K562 (cell line): ENCODE results near the gene SEC61G. TPM values are rescaled to one million over a fixed set of nuclear protein-coding genes. Genes with fewer than 3 reads are reported as not detected.
A peak's percentile ranks its signal among the peaks of the same experiment; 100 is the strongest.

Experiments
- BMI1 ChIP-seq: fragments of 150-350 bp; IDR thresholded peaks from 2 replicates; pipeline ENCODE4 v1.6.1; 2014; ENCODE audit warnings: low read length
- CREB3L1 ChIP-seq: fragments of 450-650 bp; IDR thresholded peaks from 2 replicates; pipeline ENCODE4 v1.6.1; 2014; ENCODE audit warnings: low read depth, mild to moderate bottlenecking, moderate library complexity, borderline replicate concordance
- DPF2 ChIP-seq: fragments of 450-650 bp; IDR thresholded peaks from 2 replicates; pipeline ENCODE4 v1.6.1; 2016
- HDAC1 ChIP-seq, 2 experiments: fragments of 450-650 bp; IDR thresholded peaks; 2 replicates each; pipeline ENCODE4 v1.6.1; 2016 to 2017; ENCODE audit warnings: inconsistent platforms in 1 of 2, mild to moderate bottlenecking in 1 of 2, moderate library complexity in 1 of 2
- PKNOX1 ChIP-seq: fragments of 450-650 bp; IDR thresholded peaks from 2 replicates; pipeline ENCODE4 v1.6.1; 2016
- SFPQ ChIP-seq: fragments of 200-400 bp; formaldehyde crosslinking; IDR thresholded peaks from 2 replicates; pipeline ENCODE4 v1.6.1; 2017; ENCODE audit warnings: mild to moderate bottlenecking, low read depth, low read length, moderate library complexity
- SRSF9 ChIP-seq: fragments of 200-400 bp; formaldehyde crosslinking; IDR thresholded peaks from 2 replicates; pipeline ENCODE4 v1.6.1; 2017; ENCODE audit warnings: low read depth, low read length, borderline replicate concordance
- ZKSCAN3 ChIP-seq: fragments of 250-450 bp; sonication (Bioruptor Pico); IDR thresholded peaks from 2 replicates; pipeline ENCODE4 v1.4.0; 2020
- polyA plus RNA-seq, 8 experiments: library from polyadenylated mRNA; depleted of rRNA in 4 of 8; stranded (reverse) in 5 of 8; unstranded in 3 of 8; fragments of >200 nt; fragmentation: Nextera tagmentation in 2 of 8; fragmentation: Illumina TruSeq in 1 of 8; extraction: Ambion mirVana in 2 of 8; extraction: Trizol in 1 of 8; gene quantifications; 2 replicates each; pipeline versions ENCODE4 v1.2.1 to v1.2.3, GENCODE V29; 2011 to 2014; ENCODE audit warnings: inconsistent platforms in 1 of 8, missing spikeins in 1 of 8
- total RNA-seq, 7 experiments: library from RNA; depleted of rRNA in 6 of 7; stranded (reverse); fragments of >200 nt in 6 of 7; fragmentation: Illumina TruSeq in 2 of 7; extraction: Trizol in 2 of 7; gene quantifications; 2 replicates each; pipeline versions ENCODE4 v1.2.1 to v1.2.3, GENCODE V29; 2011 to 2021; ENCODE audit warnings: low replicate concordance in 1 of 7
- TF ChIP-seq, protein P1 (sequence below): fragments of 450-650 bp; IDR thresholded peaks from 2 replicates; pipeline ENCODE4 v1.6.1; 2017; ENCODE audit warnings: antibody characterized with exemption, mild to moderate bottlenecking
- TF ChIP-seq, protein P2 (sequence below): fragments of 250-450 bp; sonication (Bioruptor Pico); IDR thresholded peaks from 2 replicates; pipeline ENCODE4 v1.8.0; 2022; ENCODE audit warnings: inconsistent platforms
- TF ChIP-seq, protein P3 (sequence below): conservative IDR thresholded peaks from 2 replicates; pipeline ENCODE4 v1.6.1; 2011; ENCODE audit warnings: low read depth, mild to moderate bottlenecking, low read length; ENCODE audit not compliant: control insufficient read depth
- TF ChIP-seq, protein P4 (sequence below): fragments of 450-650 bp; IDR thresholded peaks from 2 replicates; pipeline ENCODE4 v1.6.1; 2017; ENCODE audit warnings: mild to moderate bottlenecking, moderate library complexity

SEC61G gene
- total and polyA plus RNA-seq, 9 of the 15 experiments (the other 6 are each of a cell fraction or from before 2014, with no cell fraction given), result 138 to 565 (median 223) TPM

- TF ChIP-seq CREB3L1, result peak; percentile 98
- TF ChIP-seq SFPQ, result no peak
- TF ChIP-seq BMI1, result no peak
- TF ChIP-seq, protein P1, sequence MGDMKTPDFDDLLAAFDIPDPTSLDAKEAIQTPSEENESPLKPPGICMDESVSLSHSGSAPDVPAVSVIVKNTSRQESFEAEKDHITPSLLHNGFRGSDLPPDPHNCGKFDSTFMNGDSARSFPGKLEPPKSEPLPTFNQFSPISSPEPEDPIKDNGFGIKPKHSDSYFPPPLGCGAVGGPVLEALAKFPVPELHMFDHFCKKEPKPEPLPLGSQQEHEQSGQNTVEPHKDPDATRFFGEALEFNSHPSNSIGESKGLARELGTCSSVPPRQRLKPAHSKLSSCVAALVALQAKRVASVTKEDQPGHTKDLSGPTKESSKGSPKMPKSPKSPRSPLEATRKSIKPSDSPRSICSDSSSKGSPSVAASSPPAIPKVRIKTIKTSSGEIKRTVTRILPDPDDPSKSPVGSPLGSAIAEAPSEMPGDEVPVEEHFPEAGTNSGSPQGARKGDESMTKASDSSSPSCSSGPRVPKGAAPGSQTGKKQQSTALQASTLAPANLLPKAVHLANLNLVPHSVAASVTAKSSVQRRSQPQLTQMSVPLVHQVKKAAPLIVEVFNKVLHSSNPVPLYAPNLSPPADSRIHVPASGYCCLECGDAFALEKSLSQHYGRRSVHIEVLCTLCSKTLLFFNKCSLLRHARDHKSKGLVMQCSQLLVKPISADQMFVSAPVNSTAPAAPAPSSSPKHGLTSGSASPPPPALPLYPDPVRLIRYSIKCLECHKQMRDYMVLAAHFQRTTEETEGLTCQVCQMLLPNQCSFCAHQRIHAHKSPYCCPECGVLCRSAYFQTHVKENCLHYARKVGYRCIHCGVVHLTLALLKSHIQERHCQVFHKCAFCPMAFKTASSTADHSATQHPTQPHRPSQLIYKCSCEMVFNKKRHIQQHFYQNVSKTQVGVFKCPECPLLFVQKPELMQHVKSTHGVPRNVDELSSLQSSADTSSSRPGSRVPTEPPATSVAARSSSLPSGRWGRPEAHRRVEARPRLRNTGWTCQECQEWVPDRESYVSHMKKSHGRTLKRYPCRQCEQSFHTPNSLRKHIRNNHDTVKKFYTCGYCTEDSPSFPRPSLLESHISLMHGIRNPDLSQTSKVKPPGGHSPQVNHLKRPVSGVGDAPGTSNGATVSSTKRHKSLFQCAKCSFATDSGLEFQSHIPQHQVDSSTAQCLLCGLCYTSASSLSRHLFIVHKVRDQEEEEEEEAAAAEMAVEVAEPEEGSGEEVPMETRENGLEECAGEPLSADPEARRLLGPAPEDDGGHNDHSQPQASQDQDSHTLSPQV, result no peak
- no peak for TF ChIP-seq SRSF9
- no peak for TF ChIP-seq DPF2
- TF ChIP-seq, protein P2, sequence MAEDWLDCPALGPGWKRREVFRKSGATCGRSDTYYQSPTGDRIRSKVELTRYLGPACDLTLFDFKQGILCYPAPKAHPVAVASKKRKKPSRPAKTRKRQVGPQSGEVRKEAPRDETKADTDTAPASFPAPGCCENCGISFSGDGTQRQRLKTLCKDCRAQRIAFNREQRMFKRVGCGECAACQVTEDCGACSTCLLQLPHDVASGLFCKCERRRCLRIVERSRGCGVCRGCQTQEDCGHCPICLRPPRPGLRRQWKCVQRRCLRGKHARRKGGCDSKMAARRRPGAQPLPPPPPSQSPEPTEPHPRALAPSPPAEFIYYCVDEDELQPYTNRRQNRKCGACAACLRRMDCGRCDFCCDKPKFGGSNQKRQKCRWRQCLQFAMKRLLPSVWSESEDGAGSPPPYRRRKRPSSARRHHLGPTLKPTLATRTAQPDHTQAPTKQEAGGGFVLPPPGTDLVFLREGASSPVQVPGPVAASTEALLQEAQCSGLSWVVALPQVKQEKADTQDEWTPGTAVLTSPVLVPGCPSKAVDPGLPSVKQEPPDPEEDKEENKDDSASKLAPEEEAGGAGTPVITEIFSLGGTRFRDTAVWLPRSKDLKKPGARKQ (CRISPR knock-in tag), result no peak
- TF ChIP-seq ZKSCAN3 (CRISPR knock-in tag), result no peak
- TF ChIP-seq, protein P3, sequence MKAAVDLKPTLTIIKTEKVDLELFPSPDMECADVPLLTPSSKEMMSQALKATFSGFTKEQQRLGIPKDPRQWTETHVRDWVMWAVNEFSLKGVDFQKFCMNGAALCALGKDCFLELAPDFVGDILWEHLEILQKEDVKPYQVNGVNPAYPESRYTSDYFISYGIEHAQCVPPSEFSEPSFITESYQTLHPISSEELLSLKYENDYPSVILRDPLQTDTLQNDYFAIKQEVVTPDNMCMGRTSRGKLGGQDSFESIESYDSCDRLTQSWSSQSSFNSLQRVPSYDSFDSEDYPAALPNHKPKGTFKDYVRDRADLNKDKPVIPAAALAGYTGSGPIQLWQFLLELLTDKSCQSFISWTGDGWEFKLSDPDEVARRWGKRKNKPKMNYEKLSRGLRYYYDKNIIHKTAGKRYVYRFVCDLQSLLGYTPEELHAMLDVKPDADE, result 0 out of 2 replicates have a peak, but pooled peaks have one; percentile 20
- no peak; a peak in 1 of 4 replicates for TF ChIP-seq HDAC1 (IDR thresholded peaks at IDR 0.05)
- TF ChIP-seq, protein P4, sequence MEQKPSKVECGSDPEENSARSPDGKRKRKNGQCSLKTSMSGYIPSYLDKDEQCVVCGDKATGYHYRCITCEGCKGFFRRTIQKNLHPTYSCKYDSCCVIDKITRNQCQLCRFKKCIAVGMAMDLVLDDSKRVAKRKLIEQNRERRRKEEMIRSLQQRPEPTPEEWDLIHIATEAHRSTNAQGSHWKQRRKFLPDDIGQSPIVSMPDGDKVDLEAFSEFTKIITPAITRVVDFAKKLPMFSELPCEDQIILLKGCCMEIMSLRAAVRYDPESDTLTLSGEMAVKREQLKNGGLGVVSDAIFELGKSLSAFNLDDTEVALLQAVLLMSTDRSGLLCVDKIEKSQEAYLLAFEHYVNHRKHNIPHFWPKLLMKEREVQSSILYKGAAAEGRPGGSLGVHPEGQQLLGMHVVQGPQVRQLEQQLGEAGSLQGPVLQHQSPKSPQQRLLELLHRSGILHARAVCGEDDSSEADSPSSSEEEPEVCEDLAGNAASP, result no peak
- TF ChIP-seq PKNOX1, result peak; percentile 54; the same call in 1 of the 2 replicates
These were observed at the start of gene SEC61G (continued) for GRCh38 chr7:54758702-54759592.
